K562 (cell line): ENCODE results near the gene CLASP1. TPM values are rescaled to one million over a fixed set of nuclear protein-coding genes. Genes with fewer than 3 reads are reported as not detected.

Experiments used
- ATF1 ChIP-seq, 2 experiments: fragments of 450-650 bp in 1 of 2; IDR thresholded peaks; 2 replicates each; pipeline ENCODE4 v1.6.1; 2016; ENCODE audit warnings: missing compliant biosample characterization in 1 of 2, missing genetic modification characterization in 1 of 2
- ELF4 ChIP-seq: fragments of 450-650 bp; formaldehyde crosslinking; IDR thresholded peaks from 2 replicates; pipeline ENCODE4 v1.4.0; 2022; ENCODE audit warnings: missing genetic modification characterization
- ESRRA ChIP-seq: fragments of 450-650 bp; IDR thresholded peaks from 2 replicates; pipeline ENCODE4 v1.6.1; 2014; ENCODE audit warnings: low read depth, mild to moderate bottlenecking, moderate library complexity, borderline replicate concordance
- HMG20B ChIP-seq: fragments of 250-450 bp; sonication (Bioruptor Pico); IDR thresholded peaks from 2 replicates; pipeline ENCODE4 v1.5.0; 2021; ENCODE audit warnings: mild to moderate bottlenecking
- NELFE ChIP-seq: IDR thresholded peaks from 2 replicates; pipeline ENCODE4 v1.6.1; 2011; ENCODE audit warnings: mild to moderate bottlenecking; ENCODE audit not compliant: insufficient read depth, insufficient read length
- SIRT6 ChIP-seq: IDR thresholded peaks from one replicate; pipeline ENCODE4 v1.6.1; 2012; ENCODE audit warnings: low read depth, mild to moderate bottlenecking, control low read depth, inconsistent platforms, low read length, moderate library complexity
- polyA plus RNA-seq, 8 experiments: library from polyadenylated mRNA; depleted of rRNA in 4 of 8; stranded (reverse) in 5 of 8; unstranded in 3 of 8; fragments of >200 nt; fragmentation: Nextera tagmentation in 2 of 8; fragmentation: Illumina TruSeq in 1 of 8; extraction: Ambion mirVana in 2 of 8; extraction: Trizol in 1 of 8; gene quantifications; 2 replicates each; pipeline versions ENCODE4 v1.2.1 to v1.2.3, GENCODE V29; 2011 to 2014; ENCODE audit warnings: inconsistent platforms in 1 of 8, missing spikeins in 1 of 8
- total RNA-seq, 7 experiments: library from RNA; depleted of rRNA in 6 of 7; stranded (reverse); fragments of >200 nt in 6 of 7; fragmentation: Illumina TruSeq in 2 of 7; extraction: Trizol in 2 of 7; gene quantifications; 2 replicates each; pipeline versions ENCODE4 v1.2.1 to v1.2.3, GENCODE V29; 2011 to 2021; ENCODE audit warnings: low replicate concordance in 1 of 7
- TF ChIP-seq, protein P1 (sequence below), 2 experiments: fragments of 450-650 bp in 1 of 2; IDR thresholded peaks; 2 replicates each; pipeline ENCODE4 v1.6.1; 2011 to 2017; ENCODE audit warnings: low read depth in 2 of 2, antibody characterized with exemption in 1 of 2, borderline replicate concordance in 1 of 2, low read length in 1 of 2, mild to moderate bottlenecking in 1 of 2, mixed read lengths in 1 of 2; ENCODE audit not compliant: control insufficient read depth in 1 of 2
- TF ChIP-seq, protein P2 (sequence below), 3 experiments: fragments of 200-800 bp in 1 of 3; fragments of 250-450 bp in 1 of 3; fragments of 450-650 bp in 1 of 3; sonication (Bioruptor Pico) in 1 of 3; sonication (Bioruptor generic) in 1 of 3; formaldehyde crosslinking in 1 of 3; IDR thresholded peaks; 2 replicates each; pipeline versions ENCODE4 v1.6.1 to v1.8.0; 2016 to 2022; ENCODE audit warnings: mild to moderate bottlenecking in 2 of 3, missing genetic modification characterization in 2 of 3, missing compliant biosample characterization in 1 of 3, moderate library complexity in 1 of 3
- TF ChIP-seq, protein P3 (sequence below): fragments of 200-600 bp; sonication (generic); IDR thresholded peaks from one replicate; pipeline ENCODE4 v1.6.1; 2012; ENCODE audit warnings: mild to moderate bottlenecking, low read depth, low read length, inconsistent platforms

The CLASP1 gene
- total and polyA plus RNA-seq, 9 of the 15 experiments (the other 6 are each of a cell fraction or from before 2014, with no cell fraction given) = 1.7 to 40.3 (median 20.7) TPM

DNA sequence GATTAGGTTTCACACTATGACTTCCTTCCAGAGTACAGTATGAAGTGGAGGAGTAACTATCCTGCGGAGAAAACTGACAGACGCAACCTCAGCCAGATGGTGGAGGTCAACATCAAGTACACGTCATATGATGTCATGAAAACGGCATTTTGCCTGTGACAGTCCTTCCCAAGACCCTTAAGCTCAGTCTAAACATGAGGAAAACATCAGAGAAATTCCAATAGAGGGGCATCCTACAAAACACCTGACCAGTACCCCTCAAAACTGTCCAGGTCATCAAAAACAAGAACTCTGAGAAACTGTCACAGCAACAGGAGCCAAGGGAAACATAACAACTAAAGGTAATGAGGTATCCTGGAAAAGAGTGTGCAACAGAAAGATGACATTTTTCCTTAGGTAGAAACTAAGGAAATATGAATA, 116.9 kb downstream of the CLASP1 start (continued):
- TF ChIP-seq, protein P1, sequence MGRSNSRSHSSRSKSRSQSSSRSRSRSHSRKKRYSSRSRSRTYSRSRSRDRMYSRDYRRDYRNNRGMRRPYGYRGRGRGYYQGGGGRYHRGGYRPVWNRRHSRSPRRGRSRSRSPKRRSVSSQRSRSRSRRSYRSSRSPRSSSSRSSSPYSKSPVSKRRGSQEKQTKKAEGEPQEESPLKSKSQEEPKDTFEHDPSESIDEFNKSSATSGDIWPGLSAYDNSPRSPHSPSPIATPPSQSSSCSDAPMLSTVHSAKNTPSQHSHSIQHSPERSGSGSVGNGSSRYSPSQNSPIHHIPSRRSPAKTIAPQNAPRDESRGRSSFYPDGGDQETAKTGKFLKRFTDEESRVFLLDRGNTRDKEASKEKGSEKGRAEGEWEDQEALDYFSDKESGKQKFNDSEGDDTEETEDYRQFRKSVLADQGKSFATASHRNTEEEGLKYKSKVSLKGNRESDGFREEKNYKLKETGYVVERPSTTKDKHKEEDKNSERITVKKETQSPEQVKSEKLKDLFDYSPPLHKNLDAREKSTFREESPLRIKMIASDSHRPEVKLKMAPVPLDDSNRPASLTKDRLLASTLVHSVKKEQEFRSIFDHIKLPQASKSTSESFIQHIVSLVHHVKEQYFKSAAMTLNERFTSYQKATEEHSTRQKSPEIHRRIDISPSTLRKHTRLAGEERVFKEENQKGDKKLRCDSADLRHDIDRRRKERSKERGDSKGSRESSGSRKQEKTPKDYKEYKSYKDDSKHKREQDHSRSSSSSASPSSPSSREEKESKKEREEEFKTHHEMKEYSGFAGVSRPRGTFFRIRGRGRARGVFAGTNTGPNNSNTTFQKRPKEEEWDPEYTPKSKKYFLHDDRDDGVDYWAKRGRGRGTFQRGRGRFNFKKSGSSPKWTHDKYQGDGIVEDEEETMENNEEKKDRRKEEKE (IDR thresholded peaks at IDR 0.05; ENCODE audit: borderline replicate concordance in 1 of 2, control insufficient read depth in 1 of 2, low read depth in 2 of 2, low read length in 1 of 2) = no peak
- TF ChIP-seq ESRRA (peak; percentile 50), SIRT6 (no peak), ELF4 (CRISPR knock-in tag) (no peak), NELFE (no peak), ATF1 (CRISPR knock-in tag; IDR thresholded peaks at IDR 0.05) (no peak), ATF1 (tag; IDR thresholded peaks at IDR 0.05) (peak; percentile 91), HMG20B (CRISPR knock-in tag) (no peak)
- TF ChIP-seq, protein P2, sequence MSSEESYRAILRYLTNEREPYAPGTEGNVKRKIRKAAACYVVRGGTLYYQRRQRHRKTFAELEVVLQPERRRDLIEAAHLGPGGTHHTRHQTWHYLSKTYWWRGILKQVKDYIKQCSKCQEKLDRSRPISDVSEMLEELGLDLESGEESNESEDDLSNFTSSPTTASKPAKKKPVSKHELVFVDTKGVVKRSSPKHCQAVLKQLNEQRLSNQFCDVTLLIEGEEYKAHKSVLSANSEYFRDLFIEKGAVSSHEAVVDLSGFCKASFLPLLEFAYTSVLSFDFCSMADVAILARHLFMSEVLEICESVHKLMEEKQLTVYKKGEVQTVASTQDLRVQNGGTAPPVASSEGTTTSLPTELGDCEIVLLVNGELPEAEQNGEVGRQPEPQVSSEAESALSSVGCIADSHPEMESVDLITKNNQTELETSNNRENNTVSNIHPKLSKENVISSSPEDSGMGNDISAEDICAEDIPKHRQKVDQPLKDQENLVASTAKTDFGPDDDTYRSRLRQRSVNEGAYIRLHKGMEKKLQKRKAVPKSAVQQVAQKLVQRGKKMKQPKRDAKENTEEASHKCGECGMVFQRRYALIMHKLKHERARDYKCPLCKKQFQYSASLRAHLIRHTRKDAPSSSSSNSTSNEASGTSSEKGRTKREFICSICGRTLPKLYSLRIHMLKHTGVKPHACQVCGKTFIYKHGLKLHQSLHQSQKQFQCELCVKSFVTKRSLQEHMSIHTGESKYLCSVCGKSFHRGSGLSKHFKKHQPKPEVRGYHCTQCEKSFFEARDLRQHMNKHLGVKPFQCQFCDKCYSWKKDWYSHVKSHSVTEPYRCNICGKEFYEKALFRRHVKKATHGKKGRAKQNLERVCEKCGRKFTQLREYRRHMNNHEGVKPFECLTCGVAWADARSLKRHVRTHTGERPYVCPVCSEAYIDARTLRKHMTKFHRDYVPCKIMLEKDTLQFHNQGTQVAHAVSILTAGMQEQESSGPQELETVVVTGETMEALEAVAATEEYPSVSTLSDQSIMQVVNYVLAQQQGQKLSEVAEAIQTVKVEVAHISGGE (CRISPR knock-in tag; IDR thresholded peaks at IDR 0.05) = no peak
- TF ChIP-seq, protein P3, sequence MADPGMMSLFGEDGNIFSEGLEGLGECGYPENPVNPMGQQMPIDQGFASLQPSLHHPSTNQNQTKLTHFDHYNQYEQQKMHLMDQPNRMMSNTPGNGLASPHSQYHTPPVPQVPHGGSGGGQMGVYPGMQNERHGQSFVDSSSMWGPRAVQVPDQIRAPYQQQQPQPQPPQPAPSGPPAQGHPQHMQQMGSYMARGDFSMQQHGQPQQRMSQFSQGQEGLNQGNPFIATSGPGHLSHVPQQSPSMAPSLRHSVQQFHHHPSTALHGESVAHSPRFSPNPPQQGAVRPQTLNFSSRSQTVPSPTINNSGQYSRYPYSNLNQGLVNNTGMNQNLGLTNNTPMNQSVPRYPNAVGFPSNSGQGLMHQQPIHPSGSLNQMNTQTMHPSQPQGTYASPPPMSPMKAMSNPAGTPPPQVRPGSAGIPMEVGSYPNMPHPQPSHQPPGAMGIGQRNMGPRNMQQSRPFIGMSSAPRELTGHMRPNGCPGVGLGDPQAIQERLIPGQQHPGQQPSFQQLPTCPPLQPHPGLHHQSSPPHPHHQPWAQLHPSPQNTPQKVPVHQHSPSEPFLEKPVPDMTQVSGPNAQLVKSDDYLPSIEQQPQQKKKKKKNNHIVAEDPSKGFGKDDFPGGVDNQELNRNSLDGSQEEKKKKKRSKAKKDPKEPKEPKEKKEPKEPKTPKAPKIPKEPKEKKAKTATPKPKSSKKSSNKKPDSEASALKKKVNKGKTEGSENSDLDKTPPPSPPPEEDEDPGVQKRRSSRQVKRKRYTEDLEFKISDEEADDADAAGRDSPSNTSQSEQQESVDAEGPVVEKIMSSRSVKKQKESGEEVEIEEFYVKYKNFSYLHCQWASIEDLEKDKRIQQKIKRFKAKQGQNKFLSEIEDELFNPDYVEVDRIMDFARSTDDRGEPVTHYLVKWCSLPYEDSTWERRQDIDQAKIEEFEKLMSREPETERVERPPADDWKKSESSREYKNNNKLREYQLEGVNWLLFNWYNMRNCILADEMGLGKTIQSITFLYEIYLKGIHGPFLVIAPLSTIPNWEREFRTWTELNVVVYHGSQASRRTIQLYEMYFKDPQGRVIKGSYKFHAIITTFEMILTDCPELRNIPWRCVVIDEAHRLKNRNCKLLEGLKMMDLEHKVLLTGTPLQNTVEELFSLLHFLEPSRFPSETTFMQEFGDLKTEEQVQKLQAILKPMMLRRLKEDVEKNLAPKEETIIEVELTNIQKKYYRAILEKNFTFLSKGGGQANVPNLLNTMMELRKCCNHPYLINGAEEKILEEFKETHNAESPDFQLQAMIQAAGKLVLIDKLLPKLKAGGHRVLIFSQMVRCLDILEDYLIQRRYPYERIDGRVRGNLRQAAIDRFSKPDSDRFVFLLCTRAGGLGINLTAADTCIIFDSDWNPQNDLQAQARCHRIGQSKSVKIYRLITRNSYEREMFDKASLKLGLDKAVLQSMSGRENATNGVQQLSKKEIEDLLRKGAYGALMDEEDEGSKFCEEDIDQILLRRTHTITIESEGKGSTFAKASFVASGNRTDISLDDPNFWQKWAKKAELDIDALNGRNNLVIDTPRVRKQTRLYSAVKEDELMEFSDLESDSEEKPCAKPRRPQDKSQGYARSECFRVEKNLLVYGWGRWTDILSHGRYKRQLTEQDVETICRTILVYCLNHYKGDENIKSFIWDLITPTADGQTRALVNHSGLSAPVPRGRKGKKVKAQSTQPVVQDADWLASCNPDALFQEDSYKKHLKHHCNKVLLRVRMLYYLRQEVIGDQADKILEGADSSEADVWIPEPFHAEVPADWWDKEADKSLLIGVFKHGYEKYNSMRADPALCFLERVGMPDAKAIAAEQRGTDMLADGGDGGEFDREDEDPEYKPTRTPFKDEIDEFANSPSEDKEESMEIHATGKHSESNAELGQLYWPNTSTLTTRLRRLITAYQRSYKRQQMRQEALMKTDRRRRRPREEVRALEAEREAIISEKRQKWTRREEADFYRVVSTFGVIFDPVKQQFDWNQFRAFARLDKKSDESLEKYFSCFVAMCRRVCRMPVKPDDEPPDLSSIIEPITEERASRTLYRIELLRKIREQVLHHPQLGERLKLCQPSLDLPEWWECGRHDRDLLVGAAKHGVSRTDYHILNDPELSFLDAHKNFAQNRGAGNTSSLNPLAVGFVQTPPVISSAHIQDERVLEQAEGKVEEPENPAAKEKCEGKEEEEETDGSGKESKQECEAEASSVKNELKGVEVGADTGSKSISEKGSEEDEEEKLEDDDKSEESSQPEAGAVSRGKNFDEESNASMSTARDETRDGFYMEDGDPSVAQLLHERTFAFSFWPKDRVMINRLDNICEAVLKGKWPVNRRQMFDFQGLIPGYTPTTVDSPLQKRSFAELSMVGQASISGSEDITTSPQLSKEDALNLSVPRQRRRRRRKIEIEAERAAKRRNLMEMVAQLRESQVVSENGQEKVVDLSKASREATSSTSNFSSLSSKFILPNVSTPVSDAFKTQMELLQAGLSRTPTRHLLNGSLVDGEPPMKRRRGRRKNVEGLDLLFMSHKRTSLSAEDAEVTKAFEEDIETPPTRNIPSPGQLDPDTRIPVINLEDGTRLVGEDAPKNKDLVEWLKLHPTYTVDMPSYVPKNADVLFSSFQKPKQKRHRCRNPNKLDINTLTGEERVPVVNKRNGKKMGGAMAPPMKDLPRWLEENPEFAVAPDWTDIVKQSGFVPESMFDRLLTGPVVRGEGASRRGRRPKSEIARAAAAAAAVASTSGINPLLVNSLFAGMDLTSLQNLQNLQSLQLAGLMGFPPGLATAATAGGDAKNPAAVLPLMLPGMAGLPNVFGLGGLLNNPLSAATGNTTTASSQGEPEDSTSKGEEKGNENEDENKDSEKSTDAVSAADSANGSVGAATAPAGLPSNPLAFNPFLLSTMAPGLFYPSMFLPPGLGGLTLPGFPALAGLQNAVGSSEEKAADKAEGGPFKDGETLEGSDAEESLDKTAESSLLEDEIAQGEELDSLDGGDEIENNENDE = no peak
